A673 (cell line): Measurements from ENCODE around the gene MIPOL1.

Source experiments
- CTCF ChIP-seq: fragments of 300-800, 200-600 bp; sonication (generic); conservative IDR thresholded peaks from 2 replicates; pipeline ENCODE4 v1.5.1; 2017; ENCODE audit warnings: low read depth, mild to moderate bottlenecking, antibody characterized with exemption, low read length, moderate library complexity, mixed read lengths
- EZH2 ChIP-seq: fragments of 200-600 bp; sonication (generic); IDR thresholded peaks from 2 replicates; pipeline ENCODE4 v1.6.1; 2017; ENCODE audit warnings: borderline replicate concordance, low read depth, mild to moderate bottlenecking, mixed read lengths, antibody characterized with exemption, low read length; ENCODE audit not compliant: poor library complexity, severe bottlenecking

GRCh38 chr14:37202812-37203211 is 5.1 kb downstream of the MIPOL1 start:
- TF ChIP-seq CTCF (no peak), EZH2 (no peak)
